GM19463 (cell line): ENCODE results near the gene ASAH2B.
"Not testable (repeated sequence)": the region's sequence is repeated elsewhere in the genome, so short reads cannot be mapped to it uniquely, and the experiment has no call there.

Source experiments
- ATAC-seq: cut with Tn5 transposase; IDR thresholded peaks from one replicate; pipeline ENCODE4 v1.9.1; 2021; ENCODE audit warnings: mild to moderate bottlenecking, moderate library complexity; ENCODE audit not compliant: unreplicated experiment

The ASAH2B gene

GRCh38 chr10:50739618-50740292 is at the start of gene ASAH2B:
ASAH2B (plus strand) TSS chr10:50739936; CDS start chr10:50745131, 5,195 bp downstream.
- ATAC-seq = peak; percentile 79

GRCh38 chr10:50697819-50698218 is 41.9 kb upstream of the ASAH2B start:
- ATAC-seq = not testable (repeated sequence)

GRCh38 chr10:50701947-50702346 is 37.8 kb upstream of the ASAH2B start:
- not testable (repeated sequence) for ATAC-seq

GRCh38 chr10:50702997-50703396 is 36.7 kb upstream of the ASAH2B start:
- not testable (repeated sequence) for ATAC-seq

GRCh38 chr10:50704436-50705079 is 35.2 kb upstream of the ASAH2B start:
- ATAC-seq = peak; percentile 62

GRCh38 chr10:50706006-50706405 is 33.7 kb upstream of the ASAH2B start:
- ATAC-seq = not testable (repeated sequence)

- ATAC-seq = not testable (repeated sequence)
Measured at GRCh38 chr10:50710241-50710640, 29.5 kb upstream of the ASAH2B start.

- peak; percentile 79 for ATAC-seq
Measured at GRCh38 chr10:50723812-50724211, 15.9 kb upstream of the ASAH2B start.

- not testable (repeated sequence) for ATAC-seq
Measured at GRCh38 chr10:50728112-50728511, 11.6 kb upstream of the ASAH2B start.

- ATAC-seq = peak; percentile 23
Measured at GRCh38 chr10:50738987-50739617, 634 bp upstream of the ASAH2B start.

- ATAC-seq = peak; percentile 37
Measured at GRCh38 chr10:50740293-50740648, 535 bp downstream of the ASAH2B start.

- not testable (repeated sequence) for ATAC-seq
Measured at GRCh38 chr10:50742820-50743219, 3.1 kb downstream of the ASAH2B start.

- not testable (repeated sequence) for ATAC-seq
Measured at GRCh38 chr10:50766774-50767513, 27.2 kb downstream of the ASAH2B start.

GRCh38 chr10:50772042-50772441 is 32.3 kb downstream of the ASAH2B start:
- ATAC-seq = not testable (repeated sequence)

- not testable (repeated sequence) for ATAC-seq
Measured at GRCh38 chr10:50774868-50775267, 35.1 kb downstream of the ASAH2B start.

- ATAC-seq = not testable (repeated sequence)
Measured at GRCh38 chr10:50780036-50780435, 40.3 kb downstream of the ASAH2B start.

- not testable (repeated sequence) for ATAC-seq
Measured at GRCh38 chr10:50782017-50782416, 42.3 kb downstream of the ASAH2B start.

- ATAC-seq = not testable (repeated sequence)
Measured at GRCh38 chr10:50787962-50788361, 48.2 kb downstream of the ASAH2B start.

- no peak for ATAC-seq
Measured at GRCh38 chr10:50788951-50789945, 49.5 kb downstream of the ASAH2B start.

GRCh38 chr10:50794490-50794889 is 54.8 kb downstream of the ASAH2B start:
- no peak for ATAC-seq
